Ishikawa (cell line): ENCODE results near the gene PLPP1.

Experiments used
- CEBPB ChIP-seq: IDR thresholded peaks from 2 replicates; pipeline ENCODE4 v1.6.1; 2012
- CREB1 ChIP-seq: IDR thresholded peaks from 2 replicates; pipeline ENCODE4 v1.6.1; 2012; ENCODE audit warnings: low read depth
- EGR1 ChIP-seq: IDR thresholded peaks from 2 replicates; pipeline ENCODE4 v1.6.1; 2012
- EP300 ChIP-seq: IDR thresholded peaks from 2 replicates; pipeline ENCODE4 v1.6.1; 2012; ENCODE audit warnings: borderline replicate concordance
- FOXM1 ChIP-seq: IDR thresholded peaks from 2 replicates; pipeline ENCODE4 v1.6.1; 2012; ENCODE audit warnings: low read depth, borderline replicate concordance
- MAX ChIP-seq: IDR thresholded peaks from 2 replicates; pipeline ENCODE4 v1.6.1; 2012
- NFIC ChIP-seq: IDR thresholded peaks from 2 replicates; pipeline ENCODE4 v1.6.1; 2012
- RAD21 ChIP-seq: IDR thresholded peaks from 2 replicates; pipeline ENCODE4 v1.6.1; 2012; ENCODE audit warnings: low read depth
- REST ChIP-seq: IDR thresholded peaks from 2 replicates; pipeline ENCODE4 v1.6.1; 2012; ENCODE audit warnings: low read depth, mild to moderate bottlenecking
- TAF1 ChIP-seq: IDR thresholded peaks from 2 replicates; pipeline ENCODE4 v1.6.1; 2012; ENCODE audit warnings: low read depth, mild to moderate bottlenecking
- TCF12 ChIP-seq: IDR thresholded peaks from 2 replicates; pipeline ENCODE4 v1.6.1; 2012; ENCODE audit warnings: low read depth
- TEAD4 ChIP-seq: IDR thresholded peaks from 2 replicates; pipeline ENCODE4 v1.6.1; 2012
- USF1 ChIP-seq: IDR thresholded peaks from 2 replicates; pipeline ENCODE4 v1.6.1; 2012
- YY1 ChIP-seq: IDR thresholded peaks from 2 replicates; pipeline ENCODE4 v1.6.1; 2012; ENCODE audit warnings: low read depth
- ZBTB7A ChIP-seq: IDR thresholded peaks from 2 replicates; pipeline ENCODE4 v1.6.1; 2012; ENCODE audit warnings: low read depth

PLPP1 gene

GRCh38 chr5:55413644-55414043 lies 121.1 kb downstream of the PLPP1 start:
- TF ChIP-seq CREB1 (no peak), RAD21 (no peak), MAX (no peak), EP300 (no peak), YY1 (no peak), USF1 (no peak), EGR1 (no peak), ZBTB7A (no peak), NFIC (no peak), CEBPB (no peak), TEAD4 (no peak), REST (no peak), TAF1 (no peak), FOXM1 (no peak), TCF12 (no peak)

- TF ChIP-seq TAF1 (no peak), MAX (no peak), TEAD4 (no peak), ZBTB7A (no peak)
These were observed 122.9 kb downstream of the PLPP1 start for GRCh38 chr5:55411876-55412275.

GRCh38 chr5:55410845-55411244 lies 123.9 kb downstream of the PLPP1 start:
- no peak for TF ChIP-seq CREB1
- TF ChIP-seq MAX, result no peak
- no peak for TF ChIP-seq REST
- no peak for TF ChIP-seq EGR1
- no peak for TF ChIP-seq ZBTB7A
- no peak for TF ChIP-seq TAF1
- no peak for TF ChIP-seq FOXM1
- no peak for TF ChIP-seq NFIC
- TF ChIP-seq USF1, result no peak
- no peak for TF ChIP-seq RAD21
- no peak for TF ChIP-seq EP300
- no peak for TF ChIP-seq TEAD4
- no peak for TF ChIP-seq YY1
- TF ChIP-seq TCF12, result no peak
- no peak for TF ChIP-seq CEBPB

GRCh38 chr5:55409775-55410174 lies 125.0 kb downstream of the PLPP1 start:
- no peak for TF ChIP-seq YY1
- no peak for TF ChIP-seq CREB1
- no peak for TF ChIP-seq TEAD4
- TF ChIP-seq FOXM1, result no peak
- no peak for TF ChIP-seq ZBTB7A
- no peak for TF ChIP-seq USF1
- TF ChIP-seq REST, result no peak
- TF ChIP-seq TCF12, result no peak
- TF ChIP-seq CEBPB, result no peak
- TF ChIP-seq NFIC, result no peak
- TF ChIP-seq MAX, result no peak
